SJSA1 (cell line): ENCODE data around the gene TSEN34. TPM values are rescaled to one million over a fixed set of nuclear protein-coding genes. Genes with fewer than 3 reads are reported as not detected.
"Not testable (repeated sequence)": the region's sequence is repeated elsewhere in the genome, so short reads cannot be mapped to it uniquely, and the experiment has no call there.

ENCODE experiments used
- DNase-seq, 2 experiments: peaks; one replicate each; pipeline ENCODE4 v3.0.0-alpha.2; 2015 to 2020; ENCODE audit warnings: low spot score in 2 of 2, low read depth in 1 of 2
- H3K27ac ChIP-seq: fragments of 250-450 bp; sonication (Bioruptor Pico); 2 replicates; pipeline ENCODE4 v1.5.1; 2020; ENCODE audit warnings: mild to moderate bottlenecking, moderate library complexity
- H3K27me3 ChIP-seq: fragments of 250-450 bp; sonication (Bioruptor Pico); replicated peaks from 2 replicates; pipeline ENCODE4 v1.5.1; 2020; ENCODE audit warnings: mild to moderate bottlenecking, moderate library complexity
- H3K36me3 ChIP-seq: fragments of 250-450 bp; sonication (Bioruptor Pico); 2 replicates; pipeline ENCODE4 v1.5.1; 2020; ENCODE audit warnings: mild to moderate bottlenecking
- H3K4me1 ChIP-seq: fragments of 250-450 bp; sonication (Bioruptor Pico); replicated peaks from 2 replicates; pipeline ENCODE4 v1.6.1; 2021; ENCODE audit warnings: mild to moderate bottlenecking
- H3K4me3 ChIP-seq: fragments of 250-450 bp; sonication (Bioruptor Pico); 2 replicates; pipeline ENCODE4 v1.5.1; 2020; ENCODE audit warnings: mild to moderate bottlenecking
- H3K9me3 ChIP-seq: fragments of 250-450 bp; sonication (Bioruptor Pico); replicated peaks from 2 replicates; pipeline ENCODE4 v1.5.1; 2020; ENCODE audit warnings: mild to moderate bottlenecking
- total RNA-seq: library from RNA; depleted of rRNA; stranded (reverse); fragments of >200 nt; shearing (Covaris generic); gene quantifications from 2 replicates; pipeline ENCODE4 v1.2.3, GENCODE V29; 2014; rRNA removed

TSEN34 gene
- total RNA-seq, 1 experiment from 2014 or later, result 85.4 TPM

DNA sequence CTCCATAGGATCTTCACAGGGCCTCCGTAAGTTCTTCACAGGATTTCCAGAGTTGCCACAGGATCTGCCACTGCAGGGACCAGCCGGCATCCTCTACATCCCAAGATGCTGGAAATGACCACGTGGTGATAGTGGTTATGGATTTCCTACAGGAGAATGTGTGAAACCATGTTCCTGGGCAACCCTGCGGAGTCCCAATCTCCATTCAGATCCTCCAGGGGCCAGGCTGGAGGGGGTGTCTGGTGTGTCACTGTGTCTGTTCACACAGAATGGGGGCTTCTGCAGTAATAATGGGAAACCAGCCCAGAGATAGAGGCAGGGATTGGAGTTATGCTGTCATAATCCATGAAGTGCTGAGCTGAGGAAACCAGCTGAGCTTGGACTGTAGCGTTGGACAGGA, 42.8 kb downstream of the TSEN34 start:
- Histone ChIP-seq H3K4me3 (no peak overlapping the region), H3K9me3 (no peaks in the 10 kb centered on the region), H3K36me3 (no peaks in the 10 kb centered on the region), H3K27me3 (peaks cover 16% of the 10 kb centered on the region; the same call in 1 of the 2 replicates), H3K27ac (no peak overlapping the region), H3K4me1 (no peaks in the 10 kb centered on the region)
- DNase-seq, result peak in 1 of 2 experiments; percentile 20

DNA sequence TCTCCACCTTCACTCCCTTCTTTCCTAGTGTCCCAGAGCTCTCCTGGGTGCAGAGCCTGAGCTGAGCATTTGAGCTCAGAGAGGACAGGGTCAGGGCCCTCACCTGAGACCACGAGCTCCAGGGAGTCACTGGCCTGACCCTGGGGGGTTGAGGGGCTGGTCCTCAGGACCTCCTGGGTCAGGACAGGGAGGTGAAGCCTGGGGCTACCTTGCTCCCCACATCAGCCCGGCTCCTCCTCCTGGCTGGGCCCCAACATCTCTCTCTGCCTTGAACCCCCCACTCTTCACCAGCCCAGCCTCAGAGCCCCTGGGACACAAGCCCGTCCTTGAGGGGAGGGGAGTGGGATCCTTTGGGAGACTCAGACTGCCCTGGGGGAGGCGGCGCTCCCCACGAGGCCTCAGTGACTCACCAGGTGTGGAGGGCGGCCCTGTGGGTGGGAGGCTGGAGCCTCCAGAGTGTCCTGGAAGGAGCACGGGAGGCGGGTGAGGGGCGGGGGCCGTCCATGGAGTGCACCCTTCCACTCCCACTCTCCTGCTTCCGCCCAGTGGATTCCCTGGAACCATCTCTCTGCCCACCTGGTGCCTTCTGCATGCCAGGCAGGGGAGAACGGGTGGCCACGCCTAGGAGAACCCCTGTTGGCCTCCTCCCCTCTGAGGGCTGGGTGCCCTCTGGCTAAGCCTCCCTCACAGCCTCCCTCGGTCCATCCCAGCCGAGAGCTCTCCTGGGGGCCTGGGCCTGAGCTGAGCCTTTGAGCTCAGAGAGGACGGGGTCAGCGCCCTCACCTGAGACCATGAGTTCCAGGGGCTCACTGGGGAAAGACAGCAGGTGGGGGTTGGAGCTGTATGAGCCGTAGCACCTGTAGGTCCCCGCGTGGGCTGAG, 48.6 kb downstream of the TSEN34 start:
- peak in 1 of 2 experiments; percentile 35 for DNase-seq
- H3K9me3 ChIP-seq, H3K4me3 ChIP-seq, H3K4me1 ChIP-seq, H3K36me3 ChIP-seq, H3K27ac ChIP-seq, H3K27me3 ChIP-seq: not testable (repeated sequence)

DNA sequence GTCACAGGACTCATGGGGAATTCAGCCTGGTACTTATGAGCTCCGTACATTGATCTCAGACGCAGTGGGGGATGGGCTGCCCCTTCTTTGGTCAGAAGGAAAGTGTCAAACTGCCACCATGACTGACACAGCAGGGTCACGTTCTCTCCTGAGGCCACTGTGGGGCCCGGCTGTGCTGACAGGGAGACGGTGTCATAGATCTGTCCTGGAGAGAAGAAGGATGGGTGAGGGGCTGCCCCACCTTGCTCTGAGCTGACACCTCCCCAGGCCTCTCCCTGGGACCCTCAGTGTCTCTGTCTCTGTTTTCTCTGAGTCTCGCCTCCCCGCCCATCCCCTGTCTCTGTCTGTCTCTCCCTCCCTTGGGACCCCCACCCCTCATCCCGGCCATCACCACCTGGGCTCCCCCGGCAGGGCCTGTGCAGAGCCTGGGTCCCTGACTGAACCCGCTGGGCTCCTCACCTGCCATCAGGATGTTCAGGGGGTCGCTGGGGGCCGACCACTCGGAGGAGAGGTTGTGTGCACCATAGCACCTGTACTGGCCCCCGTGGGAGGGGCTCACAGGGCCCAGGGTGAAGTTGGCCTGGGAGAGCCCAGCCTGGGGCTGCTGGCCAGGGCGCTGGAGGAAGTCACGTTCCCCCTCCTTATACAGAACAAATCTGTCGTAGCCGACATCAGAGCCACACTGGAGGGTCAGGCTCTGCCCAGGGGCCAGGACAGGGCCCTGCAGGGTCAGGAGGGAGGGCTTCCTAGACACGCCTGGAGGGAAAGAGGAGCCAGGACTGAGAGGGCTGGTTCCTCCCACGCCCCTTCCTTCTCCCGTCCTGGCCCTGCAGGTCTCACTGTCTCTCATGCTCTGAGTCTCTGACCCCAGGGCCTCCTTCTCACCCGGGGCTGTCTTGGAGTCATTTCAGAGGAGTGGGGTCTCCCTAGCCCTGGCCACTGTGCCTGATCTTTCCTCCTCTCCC, 49.5 kb downstream of the TSEN34 start:
- not testable (repeated sequence) for H3K27me3 ChIP-seq, H3K4me3 ChIP-seq, H3K4me1 ChIP-seq, H3K36me3 ChIP-seq, H3K9me3 ChIP-seq, H3K27ac ChIP-seq
- DNase-seq, result peak in 1 of 2 experiments; percentile 32

DNA sequence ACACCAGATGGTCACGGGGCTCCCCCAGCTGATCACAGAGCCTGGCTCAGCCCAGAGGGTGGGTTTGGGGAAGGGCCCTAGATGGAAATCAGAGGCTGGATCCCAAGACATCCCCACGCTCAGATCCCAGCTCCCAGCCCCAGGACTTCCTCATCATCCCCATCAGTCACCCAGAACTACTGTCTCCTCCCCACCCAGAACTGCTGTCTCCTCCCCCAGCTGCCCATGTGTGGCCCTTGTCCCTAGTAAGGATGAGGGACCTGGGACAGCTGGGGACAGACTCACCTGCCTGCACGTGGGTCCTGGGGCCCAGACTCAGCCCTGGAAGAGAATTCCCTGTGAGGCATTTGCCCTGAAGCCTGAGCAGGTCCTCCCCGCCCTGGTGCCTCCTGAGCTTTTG, 51.1 kb downstream of the TSEN34 start:
- DNase-seq, H3K4me3 ChIP-seq, H3K36me3 ChIP-seq, H3K27ac ChIP-seq, H3K9me3 ChIP-seq, H3K4me1 ChIP-seq, H3K27me3 ChIP-seq: not testable (repeated sequence)

DNA sequence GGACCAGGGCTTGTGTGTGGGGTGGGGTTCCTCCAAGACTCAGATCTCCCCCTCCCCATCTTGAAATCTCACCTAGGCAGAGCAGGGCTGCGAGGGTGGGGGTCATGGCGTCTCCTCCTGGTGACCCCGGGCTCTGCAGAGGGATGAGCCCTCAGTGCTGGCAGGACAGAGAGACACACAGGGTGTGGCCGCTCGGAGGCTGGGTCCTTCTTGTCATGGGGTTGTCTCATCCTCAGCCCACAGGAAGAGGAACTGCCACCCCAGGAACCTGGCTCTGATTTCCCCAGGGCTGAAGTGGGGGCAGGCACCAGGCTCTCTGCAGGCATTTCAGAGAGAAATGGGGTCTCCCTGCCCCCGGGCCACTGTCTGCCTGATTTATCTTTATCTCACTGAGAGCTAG, 51.5 kb downstream of the TSEN34 start, which contains the start of gene LILRA6:
TSS of gene LILRA6 (minus strand) at position 145 of the 400 bp plus-strand sequence.
- H3K4me3 ChIP-seq, H3K4me1 ChIP-seq, H3K27me3 ChIP-seq, H3K27ac ChIP-seq, H3K36me3 ChIP-seq, H3K9me3 ChIP-seq: not testable (repeated sequence)
- DNase-seq, result peak in 1 of 2 experiments; percentile 2

DNA sequence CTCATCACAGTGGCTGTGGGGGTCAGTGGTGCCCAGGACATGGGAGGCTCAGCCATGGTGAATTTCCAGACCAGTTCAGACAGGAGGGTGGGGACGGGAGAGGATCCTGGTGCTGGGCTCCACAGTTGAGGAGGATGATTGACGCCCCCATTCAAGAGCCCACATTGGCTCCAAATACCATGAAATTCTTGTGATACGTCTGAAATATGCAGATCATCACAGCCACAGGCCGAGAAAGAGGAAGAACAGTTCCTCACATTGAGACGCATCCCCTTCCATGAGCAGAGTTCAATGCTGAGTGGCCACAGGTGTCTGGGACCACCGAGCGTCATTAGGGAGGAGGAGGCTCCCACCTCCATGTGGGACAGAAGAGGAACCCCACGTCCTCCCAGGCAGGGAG, 52.7 kb downstream of the TSEN34 start:
- not testable (repeated sequence) for H3K27me3 ChIP-seq, H3K9me3 ChIP-seq, H3K36me3 ChIP-seq, H3K4me3 ChIP-seq, H3K4me1 ChIP-seq, DNase-seq, H3K27ac ChIP-seq

Other genes with a start within 250 kb of the TSEN34 start
- not detected in 2 replicates for gene CACNG8, start 228.4 kb upstream of the TSEN34 start, total RNA-seq
- gene CACNG6, start 199.7 kb upstream of the TSEN34 start, total RNA-seq, result 0.11 TPM in 1 of 2 replicates, not detected in the other
- not detected in 2 replicates for gene VSTM1, start 127.4 kb upstream of the TSEN34 start, total RNA-seq
- not detected in 2 replicates for gene TARM1, start 109.9 kb upstream of the TSEN34 start, total RNA-seq
- gene OSCAR, start 90.5 kb upstream of the TSEN34 start, total RNA-seq, result not detected in 2 replicates
- 24.2 and 51.7 TPM in 2 replicates for gene NDUFA3, start 88.5 kb upstream of the TSEN34 start, total RNA-seq
- gene TFPT, start 75.7 kb upstream of the TSEN34 start, total RNA-seq, result 31.7 and 48.5 TPM in 2 replicates
- 70.6 and 79.9 TPM in 2 replicates for gene PRPF31, start 75.6 kb upstream of the TSEN34 start, total RNA-seq
- gene CNOT3, start 53.5 kb upstream of the TSEN34 start, total RNA-seq, result 13.9 and 14.2 TPM in 2 replicates
- gene LENG1, start 31.6 kb upstream of the TSEN34 start, total RNA-seq, result 15.8 and 18.9 TPM in 2 replicates
- gene TMC4, start 18.1 kb upstream of the TSEN34 start, total RNA-seq, result 0.11 TPM in 1 of 2 replicates, not detected in the other
- gene MBOAT7, start 1.7 kb upstream of the TSEN34 start, total RNA-seq, result 97.7 and 118 TPM in 2 replicates
- gene RPS9, start 9.6 kb downstream of the TSEN34 start, total RNA-seq, result 1,209 and 2,142 TPM in 2 replicates
- gene LILRB3, start 31.7 kb downstream of the TSEN34 start, total RNA-seq, result not detected in 2 replicates
- gene LILRA6, start 51.5 kb downstream of the TSEN34 start, total RNA-seq, result not detected in 2 replicates
- gene LILRB5, start 66.0 kb downstream of the TSEN34 start, total RNA-seq, result not detected in 2 replicates
- gene LILRB2, start 89.8 kb downstream of the TSEN34 start, total RNA-seq, result not detected in 2 replicates
- not detected in 2 replicates for gene LILRA5, start 121.9 kb downstream of the TSEN34 start, total RNA-seq
- not detected in 2 replicates for gene LILRA4, start 147.9 kb downstream of the TSEN34 start, total RNA-seq
- gene LAIR1, start 173.6 kb downstream of the TSEN34 start, total RNA-seq, result not detected in 2 replicates
- not detected in 2 replicates for gene TTYH1, start 224.2 kb downstream of the TSEN34 start, total RNA-seq